ENCODE results near the gene CD160. TPM values are rescaled to one million over a fixed set of nuclear protein-coding genes. Genes with fewer than 3 reads are reported as not detected.
A peak's percentile ranks its signal among the peaks of the same experiment; 100 is the strongest.
"Not testable (repeated sequence)": the region's sequence is repeated elsewhere in the genome, so short reads cannot be mapped to it uniquely, and the experiment has no call there.

The CD160 gene
- total RNA-seq: 0.93 TPM
- long read RNA-seq, partial matches to known transcripts: 2 of 4 reads
- long read RNA-seq, other reads (novel, unspliced or antisense): 2 of 4 reads

- intact Hi-C loops (cut with DNase I): no loop called here
- peaks cover 11% of the 10 kb centered on the region for H3K27me3 ChIP-seq
- H3K9me3 ChIP-seq: no peaks in the 10 kb centered on the region
- H3K27ac ChIP-seq: no peak within 1 kb of the TSS
- no peak for ATAC-seq
- TF ChIP-seq CTCF (IDR thresholded peaks at IDR 0.05): no peak
- no peak within 1 kb of the TSS for H3K4me3 ChIP-seq
- H3K4me1 ChIP-seq: no peaks in the 10 kb centered on the region
- DNase-seq: no peak
- H3K36me3 ChIP-seq: no peaks in the 10 kb centered on the region
Measured at GRCh38 chr1:145719230-145720079, at the start of gene CD160. Gene CD160, plus strand, starts transcription at chr1:145719499. Its CDS starts 8,829 bp downstream, at chr1:145728328.

GRCh38 chr1:145670995-145671745 is 48.1 kb upstream of the CD160 start:
- H3K9me3 ChIP-seq; H3K36me3 ChIP-seq; H3K4me1 ChIP-seq; H3K4me3 ChIP-seq; DNase-seq; H3K27me3 ChIP-seq; H3K27ac ChIP-seq; intact Hi-C loops (cut with DNase I); ATAC-seq: not testable (repeated sequence)

- DNase-seq; H3K27ac ChIP-seq; ATAC-seq; H3K4me1 ChIP-seq; H3K36me3 ChIP-seq; H3K27me3 ChIP-seq; H3K4me3 ChIP-seq; intact Hi-C loops (cut with DNase I); H3K9me3 ChIP-seq: not testable (repeated sequence)
Measured at GRCh38 chr1:145673217-145673616, 46.1 kb upstream of the CD160 start.

GRCh38 chr1:145684858-145685257 is 34.4 kb upstream of the CD160 start:
- H3K36me3 ChIP-seq, H3K4me3 ChIP-seq: not testable (repeated sequence)

GRCh38 chr1:145686078-145686477 is 33.2 kb upstream of the CD160 start:
- DNase-seq; H3K4me3 ChIP-seq; H3K9me3 ChIP-seq; H3K27me3 ChIP-seq; H3K36me3 ChIP-seq; H3K27ac ChIP-seq; intact Hi-C loops (cut with DNase I); H3K4me1 ChIP-seq: not testable (repeated sequence)
- peak; percentile 65 for ATAC-seq

More at GRCh38 chr1:145684858-145685257, 34.4 kb upstream of the CD160 start:
- H3K9me3 ChIP-seq; H3K27ac ChIP-seq; H3K27me3 ChIP-seq; intact Hi-C loops (cut with DNase I); ATAC-seq; H3K4me1 ChIP-seq; DNase-seq: not testable (repeated sequence)

- no peak for TF ChIP-seq CTCF (IDR thresholded peaks at IDR 0.05)
- H3K27me3 ChIP-seq: no peaks in the 10 kb centered on the region
- H3K9me3 ChIP-seq: no peaks in the 10 kb centered on the region
- ATAC-seq: no peak
- H3K4me1 ChIP-seq: no peaks in the 10 kb centered on the region
- intact Hi-C loops (cut with DNase I): no loop called here
- no peak overlapping the region for H3K27ac ChIP-seq
- no peaks in the 10 kb centered on the region for H3K36me3 ChIP-seq
- H3K4me3 ChIP-seq: no peak overlapping the region
- no peak for DNase-seq
Measured at GRCh38 chr1:145688328-145688727, 31.0 kb upstream of the CD160 start.

GRCh38 chr1:145688924-145689323 is 30.4 kb upstream of the CD160 start:
- no peak for TF ChIP-seq CTCF (IDR thresholded peaks at IDR 0.05)
- Histone ChIP-seq H3K27me3 (no peaks in the 10 kb centered on the region), H3K27ac (no peak overlapping the region), H3K4me3 (no peak overlapping the region), H3K4me1 (no peaks in the 10 kb centered on the region), H3K9me3 (no peaks in the 10 kb centered on the region), H3K36me3 (no peaks in the 10 kb centered on the region)
- intact Hi-C loops (cut with DNase I): no loop called here
- no peak for ATAC-seq
- no peak for DNase-seq

Measured in upper lobe of right lung (tissue), 1 donor.